Measurements from ENCODE around the gene TTC33.

DNA sequence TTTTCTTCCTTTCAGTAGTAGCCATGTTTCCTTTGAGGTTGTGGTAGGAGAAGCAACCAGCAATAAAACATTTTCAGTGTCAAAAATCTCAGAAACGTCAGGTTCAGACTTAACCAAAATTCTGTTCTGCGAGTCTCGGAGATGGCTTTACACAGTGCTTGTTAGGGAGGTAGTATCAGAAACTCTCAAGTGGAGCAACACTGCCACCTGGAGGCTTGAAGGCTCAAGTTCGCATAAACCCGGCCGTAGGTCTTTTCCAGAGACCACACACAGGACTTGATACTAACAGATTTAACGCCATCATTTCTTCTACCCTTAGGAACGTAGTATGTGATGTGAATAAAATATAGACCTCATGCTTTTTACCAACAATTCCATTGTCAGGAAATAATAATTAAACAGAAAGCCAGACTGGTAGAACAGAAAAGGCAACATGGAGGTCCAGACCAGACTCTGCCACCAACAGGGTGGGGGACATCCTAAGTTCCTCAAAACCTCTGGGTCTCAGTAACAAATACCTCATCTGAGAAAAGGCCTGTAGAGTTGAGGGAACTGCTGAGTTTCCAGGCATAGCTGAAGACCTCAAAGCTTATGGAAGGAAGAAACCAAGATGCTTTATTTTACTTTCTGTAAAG lies 67.5 kb downstream of the TTC33 start:
- peak in 2 of 3 donors; percentile 26 to 41 for TF ChIP-seq POLR2AphosphoS5 (IDR thresholded peaks at IDR 0.05)
- TF ChIP-seq, protein P1, sequence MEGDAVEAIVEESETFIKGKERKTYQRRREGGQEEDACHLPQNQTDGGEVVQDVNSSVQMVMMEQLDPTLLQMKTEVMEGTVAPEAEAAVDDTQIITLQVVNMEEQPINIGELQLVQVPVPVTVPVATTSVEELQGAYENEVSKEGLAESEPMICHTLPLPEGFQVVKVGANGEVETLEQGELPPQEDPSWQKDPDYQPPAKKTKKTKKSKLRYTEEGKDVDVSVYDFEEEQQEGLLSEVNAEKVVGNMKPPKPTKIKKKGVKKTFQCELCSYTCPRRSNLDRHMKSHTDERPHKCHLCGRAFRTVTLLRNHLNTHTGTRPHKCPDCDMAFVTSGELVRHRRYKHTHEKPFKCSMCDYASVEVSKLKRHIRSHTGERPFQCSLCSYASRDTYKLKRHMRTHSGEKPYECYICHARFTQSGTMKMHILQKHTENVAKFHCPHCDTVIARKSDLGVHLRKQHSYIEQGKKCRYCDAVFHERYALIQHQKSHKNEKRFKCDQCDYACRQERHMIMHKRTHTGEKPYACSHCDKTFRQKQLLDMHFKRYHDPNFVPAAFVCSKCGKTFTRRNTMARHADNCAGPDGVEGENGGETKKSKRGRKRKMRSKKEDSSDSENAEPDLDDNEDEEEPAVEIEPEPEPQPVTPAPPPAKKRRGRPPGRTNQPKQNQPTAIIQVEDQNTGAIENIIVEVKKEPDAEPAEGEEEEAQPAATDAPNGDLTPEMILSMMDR (IDR thresholded peaks at IDR 0.05) = peak; percentile 45 to 95 (median 94)
